DND-41 (cell line): ENCODE results near the gene NCAPH2.

Source experiments
- EZH2 ChIP-seq: IDR thresholded peaks from 3 replicates; pipeline ENCODE4 v1.6.1; 2012; ENCODE audit warnings: borderline replicate concordance, low read depth, mild to moderate bottlenecking, moderate library complexity, low read length, inconsistent platforms; ENCODE audit not compliant: severe bottlenecking
- TF ChIP-seq, protein P1 (sequence below): IDR thresholded peaks from 2 replicates; pipeline ENCODE4 v1.5.1; 2012; ENCODE audit warnings: borderline replicate concordance, low read length, moderate library complexity, mild to moderate bottlenecking; ENCODE audit not compliant: poor library complexity, severe bottlenecking; ENCODE audit errors: extremely low read depth

DNA sequence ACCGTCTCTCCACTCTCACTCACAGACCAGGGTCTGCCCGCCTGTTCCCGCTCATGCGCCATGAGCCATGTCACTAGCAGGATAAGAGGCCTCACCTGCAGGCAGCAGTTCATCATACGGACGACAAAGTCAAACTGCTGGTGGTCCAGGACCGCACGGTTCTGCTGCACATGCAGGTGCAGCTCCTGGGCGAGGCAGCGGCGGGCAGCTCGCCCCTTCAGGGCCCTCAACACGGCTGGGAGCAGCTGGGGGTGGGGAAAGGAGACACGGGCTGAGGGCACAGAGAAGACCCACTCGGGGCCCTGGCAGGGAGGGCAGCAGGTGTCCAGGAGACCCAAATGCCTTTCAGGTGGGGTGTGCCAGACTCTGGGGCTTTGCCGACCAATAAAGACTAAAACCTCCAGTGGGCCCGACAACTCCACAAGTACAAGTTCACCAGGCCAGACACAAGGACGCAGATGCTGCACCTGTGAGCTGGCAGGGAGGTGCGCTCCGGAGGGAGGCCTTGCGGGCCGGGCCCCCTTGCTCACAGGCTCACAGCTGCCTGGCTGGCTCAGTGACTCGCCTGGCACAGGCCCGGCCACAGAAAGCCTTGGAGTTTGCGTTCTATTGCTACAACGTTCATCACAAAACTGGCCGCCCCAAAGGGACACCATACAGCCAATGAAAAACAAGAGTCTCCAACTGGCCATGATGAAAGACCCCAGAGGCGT lies 44.7 kb upstream of the NCAPH2 start:
- TF ChIP-seq, protein P1, sequence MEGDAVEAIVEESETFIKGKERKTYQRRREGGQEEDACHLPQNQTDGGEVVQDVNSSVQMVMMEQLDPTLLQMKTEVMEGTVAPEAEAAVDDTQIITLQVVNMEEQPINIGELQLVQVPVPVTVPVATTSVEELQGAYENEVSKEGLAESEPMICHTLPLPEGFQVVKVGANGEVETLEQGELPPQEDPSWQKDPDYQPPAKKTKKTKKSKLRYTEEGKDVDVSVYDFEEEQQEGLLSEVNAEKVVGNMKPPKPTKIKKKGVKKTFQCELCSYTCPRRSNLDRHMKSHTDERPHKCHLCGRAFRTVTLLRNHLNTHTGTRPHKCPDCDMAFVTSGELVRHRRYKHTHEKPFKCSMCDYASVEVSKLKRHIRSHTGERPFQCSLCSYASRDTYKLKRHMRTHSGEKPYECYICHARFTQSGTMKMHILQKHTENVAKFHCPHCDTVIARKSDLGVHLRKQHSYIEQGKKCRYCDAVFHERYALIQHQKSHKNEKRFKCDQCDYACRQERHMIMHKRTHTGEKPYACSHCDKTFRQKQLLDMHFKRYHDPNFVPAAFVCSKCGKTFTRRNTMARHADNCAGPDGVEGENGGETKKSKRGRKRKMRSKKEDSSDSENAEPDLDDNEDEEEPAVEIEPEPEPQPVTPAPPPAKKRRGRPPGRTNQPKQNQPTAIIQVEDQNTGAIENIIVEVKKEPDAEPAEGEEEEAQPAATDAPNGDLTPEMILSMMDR, result no peak
- TF ChIP-seq EZH2, result no peak
